GM19328 (cell line): ENCODE results near the gene GRID2IP.
"Not testable (repeated sequence)": the region's sequence is repeated elsewhere in the genome, so short reads cannot be mapped to it uniquely, and the experiment has no call there.

Experiments
- ATAC-seq: cut with Tn5 transposase; IDR thresholded peaks from one replicate; pipeline ENCODE4 v1.9.1; 2021; ENCODE audit warnings: mild to moderate bottlenecking, moderate library complexity; ENCODE audit not compliant: unreplicated experiment

The GRID2IP gene

DNA sequence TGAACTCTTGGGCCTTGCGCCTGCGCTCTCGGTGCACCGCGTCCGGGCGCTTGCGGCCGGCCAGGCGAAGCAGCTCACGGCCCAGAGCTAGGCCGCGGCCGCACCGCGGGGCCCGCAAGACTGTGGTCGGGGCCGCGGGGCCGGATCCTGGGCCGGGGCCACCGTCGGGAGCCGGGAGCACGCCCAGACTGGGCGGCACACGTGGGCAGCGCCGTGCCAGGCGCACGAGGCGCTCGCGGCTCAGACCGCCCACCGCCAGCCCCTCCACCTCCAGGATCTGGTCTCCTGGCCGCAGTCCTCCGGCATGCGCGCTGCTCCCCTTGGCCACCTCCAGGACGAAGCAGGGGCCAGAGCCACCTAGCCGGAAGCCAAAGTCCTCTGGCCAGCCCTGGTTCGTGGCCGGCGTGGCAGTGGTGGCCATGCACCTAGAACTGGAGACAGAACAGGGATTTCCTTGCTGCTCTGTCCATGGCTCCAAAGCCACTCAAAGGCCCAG, at the start of gene GRID2IP:
Gene GRID2IP, minus strand, starts transcription at position 446 of the 496 bp plus-strand sequence. Its CDS starts 25 bp downstream, at position 421.
- no peak for ATAC-seq

DNA sequence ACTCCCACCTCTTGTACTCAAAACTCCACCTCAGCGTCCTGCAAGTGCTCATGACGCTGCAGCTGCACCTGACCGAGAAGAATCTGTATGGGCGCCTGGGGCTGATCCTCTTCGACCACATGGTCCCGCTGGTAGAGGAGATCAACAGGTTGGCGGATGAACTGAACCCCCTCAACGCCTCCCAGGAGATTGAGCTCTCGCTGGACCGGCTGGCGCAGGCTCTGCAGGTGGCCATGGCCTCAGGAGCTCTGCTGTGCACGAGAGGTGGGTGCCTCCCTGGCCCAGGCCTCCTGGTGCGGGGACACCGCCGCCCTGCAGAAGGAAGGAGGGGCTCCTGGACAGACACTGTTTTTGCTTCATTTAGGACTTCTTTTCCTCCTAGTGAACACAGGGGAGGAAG, 48.8 kb upstream of the GRID2IP start:
- ATAC-seq, result no peak

DNA sequence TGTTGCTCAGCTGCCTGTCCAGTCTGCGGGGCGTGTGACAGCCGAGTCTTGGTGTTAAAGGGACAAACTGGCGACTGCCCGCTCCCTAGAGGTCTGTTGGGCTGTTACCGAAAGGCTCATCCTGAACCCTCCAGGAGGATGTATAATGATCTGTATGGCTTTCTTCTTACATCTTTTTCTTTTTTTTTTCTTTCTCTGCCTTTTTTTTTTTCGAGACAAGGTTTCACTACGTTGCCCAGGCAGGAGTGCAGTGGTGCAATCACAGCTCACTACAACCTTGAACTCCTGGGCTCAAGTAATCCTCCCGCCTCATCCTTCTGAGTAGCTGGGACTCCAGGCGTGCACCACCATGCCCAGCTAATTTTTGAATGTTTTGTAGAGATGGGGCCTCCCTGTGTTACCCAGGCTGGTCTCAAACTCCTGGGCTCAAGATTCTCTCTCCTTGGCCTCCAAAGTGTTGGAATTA, 39.4 kb upstream of the GRID2IP start:
- ATAC-seq, result peak; percentile 18

DNA sequence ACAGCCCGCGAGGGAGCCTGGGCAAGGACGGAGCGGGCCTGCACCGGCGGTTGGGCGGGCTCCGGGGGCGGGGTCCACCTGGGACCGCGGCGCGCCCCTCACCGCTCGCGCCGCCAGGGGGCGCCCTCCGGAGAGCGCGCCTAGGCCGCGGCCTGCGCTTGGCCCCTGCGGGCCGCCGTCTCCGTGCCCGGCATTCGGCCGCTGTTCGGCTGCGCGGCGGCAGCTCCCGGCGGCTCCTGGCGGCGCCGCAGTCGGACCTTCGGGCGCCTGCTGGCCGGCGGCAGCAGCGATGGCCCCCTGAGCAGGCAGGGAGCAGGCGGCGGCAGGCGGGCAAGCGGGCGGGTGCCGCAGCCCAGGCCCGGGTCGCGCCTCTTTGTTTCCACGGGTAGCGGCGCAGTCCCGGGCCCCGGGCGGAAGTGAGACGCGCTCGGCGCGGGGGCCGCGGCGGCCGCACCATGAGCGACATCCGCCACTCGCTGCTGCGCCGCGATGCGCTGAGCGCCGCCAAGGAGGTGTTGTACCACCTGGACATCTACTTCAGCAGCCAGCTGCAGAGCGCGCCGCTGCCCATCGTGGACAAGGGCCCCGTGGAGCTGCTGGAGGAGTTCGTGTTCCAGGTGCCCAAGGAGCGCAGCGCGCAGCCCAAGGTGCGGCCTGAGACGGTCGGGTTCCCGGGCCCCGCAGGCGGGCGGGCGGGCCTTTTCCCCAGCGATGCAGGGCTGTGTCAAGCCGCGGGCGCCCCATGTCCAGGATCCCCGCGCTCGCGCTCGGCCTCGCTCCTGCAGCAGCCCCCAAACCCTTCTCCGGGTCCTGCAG, 38.8 kb upstream of the GRID2IP start, which contains the start of gene INTS15:
Gene INTS15, plus strand, starts transcription at position 193 of the 816 bp plus-strand sequence. Its CDS starts 263 bp downstream, at position 456.
- ATAC-seq, result peak; percentile 88

DNA sequence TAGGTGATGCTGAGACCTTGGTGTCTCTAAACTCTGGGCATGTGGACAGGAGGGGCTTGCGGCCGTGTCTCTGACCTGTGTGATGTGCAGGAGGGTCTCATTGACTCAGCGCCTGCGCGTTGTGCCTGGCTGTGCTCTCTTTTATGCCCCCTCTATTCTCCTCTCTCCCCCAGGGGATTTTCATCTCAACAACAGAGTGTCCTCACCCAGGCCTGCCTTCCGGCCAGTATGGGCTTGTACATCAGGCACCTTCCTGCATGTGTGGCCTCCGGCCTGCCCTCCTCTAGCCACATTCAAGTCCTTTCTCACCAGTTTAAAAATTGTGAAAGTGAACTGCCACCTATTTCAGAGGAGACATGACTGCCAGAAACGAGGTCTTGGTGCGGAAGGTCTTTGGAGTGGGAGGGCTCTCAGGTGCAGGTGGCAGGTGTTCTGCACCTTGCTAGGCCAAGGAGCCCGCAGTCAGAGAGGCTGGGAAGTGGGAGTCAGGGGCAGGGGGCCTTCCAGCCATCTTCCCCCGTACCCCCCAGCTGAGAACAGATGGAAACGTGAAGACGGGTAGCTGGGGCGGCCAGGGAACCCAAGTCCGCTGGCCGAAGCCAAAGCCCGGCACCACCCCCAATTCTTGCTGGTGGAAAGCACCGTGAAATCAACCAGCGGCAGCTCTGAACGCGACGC, 38.0 kb upstream of the GRID2IP start:
- no peak for ATAC-seq

DNA sequence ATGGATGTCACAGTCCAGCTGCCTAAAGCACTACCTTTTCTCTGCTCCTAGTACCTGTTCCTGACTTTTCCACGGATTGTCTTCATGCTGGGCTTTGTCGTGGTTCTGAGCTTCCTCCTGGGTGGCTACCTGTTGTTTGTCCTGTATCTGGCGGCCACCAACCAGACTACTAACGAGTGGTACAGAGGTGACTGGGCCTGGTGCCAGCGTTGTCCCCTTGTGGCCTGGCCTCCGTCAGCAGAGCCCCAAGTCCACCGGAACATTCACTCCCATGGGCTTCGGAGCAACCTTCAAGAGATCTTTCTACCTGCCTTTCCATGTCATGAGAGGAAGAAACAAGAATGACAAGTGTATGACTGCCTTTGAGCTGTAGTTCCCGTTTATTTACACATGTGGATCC, 37.3 kb upstream of the GRID2IP start:
- no peak for ATAC-seq

DNA sequence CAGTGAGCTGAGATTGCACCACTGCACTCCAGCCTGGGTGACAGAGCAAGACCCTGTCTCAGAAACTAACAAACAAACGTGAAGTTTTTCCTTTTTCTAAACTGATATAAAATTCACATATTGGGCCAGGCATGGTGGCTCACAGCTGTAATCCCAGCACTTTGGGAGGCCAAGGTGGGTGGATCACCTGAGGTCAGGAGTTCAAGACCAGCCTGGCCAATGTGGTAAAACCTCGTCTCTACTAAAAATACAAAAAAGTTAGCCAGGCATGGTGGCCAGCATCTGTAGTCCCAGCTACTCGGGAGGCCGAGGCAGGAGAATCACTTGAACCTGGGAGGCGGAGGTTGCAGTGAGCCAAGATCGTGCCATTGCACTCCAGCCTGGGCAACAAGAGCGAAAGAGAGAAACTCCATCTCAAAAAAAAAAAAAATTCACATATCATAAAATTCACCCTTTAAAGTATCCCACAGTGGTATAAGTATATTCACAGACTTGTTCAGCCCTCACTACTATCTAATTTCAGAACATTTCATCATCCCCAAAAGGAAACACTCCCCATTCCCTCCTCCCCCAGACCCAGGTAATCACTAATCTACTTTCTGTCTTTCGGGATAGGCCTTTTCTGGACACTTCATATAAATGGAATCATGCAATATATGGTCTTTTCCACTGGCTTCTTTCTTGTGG, 34.6 kb upstream of the GRID2IP start:
- not testable (repeated sequence) for ATAC-seq

DNA sequence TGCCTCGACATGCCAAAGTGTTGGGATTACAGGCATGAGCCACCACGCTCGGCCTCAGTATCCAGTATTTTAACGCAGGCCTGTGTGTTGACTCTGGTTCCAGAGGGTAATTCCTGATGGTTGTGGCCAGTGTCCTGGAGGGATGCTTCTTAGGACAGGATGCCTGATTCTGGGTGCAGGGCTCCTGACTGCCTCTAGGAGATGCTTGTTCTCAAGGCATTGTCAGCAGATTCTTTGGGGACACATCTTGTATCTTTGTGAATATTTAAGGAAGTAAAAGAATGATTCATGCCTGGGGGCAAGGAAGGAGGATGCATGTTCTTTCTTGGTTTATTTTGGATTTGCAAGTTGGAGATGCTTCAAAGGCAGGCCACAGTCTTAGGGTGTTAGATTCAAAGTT, 28.2 kb upstream of the GRID2IP start:
- no peak for ATAC-seq

DNA sequence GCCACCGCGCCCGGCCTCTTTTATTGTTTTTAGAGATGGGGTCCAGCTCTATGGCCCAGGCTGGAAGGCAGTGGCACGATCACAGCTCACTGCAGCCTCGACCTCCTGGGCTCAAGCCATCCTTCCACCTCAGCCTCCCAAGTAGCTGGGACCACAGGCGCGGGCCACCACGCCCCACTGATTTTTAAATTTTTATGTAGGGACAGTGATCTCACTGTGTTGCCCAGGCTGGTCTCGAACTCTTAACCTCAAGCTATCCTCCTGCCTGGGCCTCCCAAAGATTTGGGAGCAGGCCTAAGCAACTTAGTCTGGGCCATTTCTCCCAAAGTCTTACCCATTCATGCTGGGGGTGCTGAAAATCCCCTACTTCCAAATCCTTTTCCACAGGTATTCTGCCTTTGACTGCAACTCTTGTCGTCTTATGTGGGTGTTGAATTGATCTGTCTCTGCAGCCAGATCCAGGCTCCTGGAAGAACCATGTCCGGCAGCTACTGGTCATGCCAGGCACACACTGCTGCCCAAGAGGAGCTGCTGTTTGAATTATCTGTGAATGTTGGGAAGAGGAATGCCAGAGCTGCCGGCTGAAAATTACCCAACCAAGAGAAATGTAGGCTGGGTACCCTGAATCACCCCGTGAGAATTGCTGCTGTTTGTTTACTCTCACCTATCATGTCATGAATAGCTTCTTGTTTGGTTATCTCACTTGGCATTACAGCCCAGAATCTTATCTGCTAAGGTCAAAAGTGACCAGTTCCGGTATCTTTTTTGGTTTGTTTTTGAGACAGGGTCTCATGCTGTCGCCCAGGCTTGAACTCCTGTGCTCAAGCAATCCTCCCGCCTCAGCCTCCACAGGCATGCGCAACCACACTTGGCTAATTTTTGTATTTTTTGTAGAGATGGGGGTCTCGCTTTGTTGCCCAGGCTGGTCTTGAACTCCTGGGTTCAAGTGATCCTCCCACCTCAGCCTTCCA, 27.1 kb upstream of the GRID2IP start:
- ATAC-seq, result no peak

DNA sequence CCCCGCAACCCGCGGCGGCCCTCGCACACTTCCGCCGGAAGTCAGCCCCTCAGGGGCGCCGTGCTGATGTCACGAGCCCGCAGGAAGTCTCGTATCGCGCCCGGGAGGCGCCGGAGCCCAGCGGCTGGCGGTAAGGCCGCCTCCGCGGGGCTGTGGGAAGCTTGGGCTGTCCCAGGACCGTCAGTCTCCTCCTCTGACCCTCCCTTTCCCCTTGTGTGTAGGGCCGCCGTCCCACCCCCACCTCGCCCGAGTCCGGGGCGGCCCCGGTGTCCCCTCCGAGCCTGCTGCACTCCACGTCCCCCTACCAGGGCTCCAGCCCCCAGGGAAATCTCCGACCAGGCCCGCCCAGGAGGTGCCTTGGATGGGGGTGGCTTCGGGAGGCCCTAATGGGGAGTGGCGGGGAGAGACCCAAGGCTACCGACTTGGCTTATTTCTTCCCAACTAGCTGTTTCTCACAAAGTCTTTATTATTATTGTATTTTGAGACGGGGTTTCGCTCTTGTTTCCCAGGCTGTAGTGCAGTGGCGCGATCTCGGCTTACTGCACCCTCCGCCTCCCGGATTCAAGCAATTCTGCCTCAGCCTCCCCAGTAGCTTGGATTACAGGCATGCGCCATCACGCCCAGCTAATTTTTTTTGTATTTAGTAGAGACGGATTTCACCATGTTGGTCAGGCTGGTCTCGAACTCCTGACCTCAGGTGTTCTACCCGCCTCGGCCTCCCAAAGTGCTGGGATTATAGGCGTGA, 26.3 kb upstream of the GRID2IP start, which contains the start of gene ZDHHC4:
Gene ZDHHC4, plus strand, starts transcription at position 86 of the 745 bp plus-strand sequence. CDS start 3,108 bp downstream, outside the sequence.
- peak; percentile 92 for ATAC-seq

DNA sequence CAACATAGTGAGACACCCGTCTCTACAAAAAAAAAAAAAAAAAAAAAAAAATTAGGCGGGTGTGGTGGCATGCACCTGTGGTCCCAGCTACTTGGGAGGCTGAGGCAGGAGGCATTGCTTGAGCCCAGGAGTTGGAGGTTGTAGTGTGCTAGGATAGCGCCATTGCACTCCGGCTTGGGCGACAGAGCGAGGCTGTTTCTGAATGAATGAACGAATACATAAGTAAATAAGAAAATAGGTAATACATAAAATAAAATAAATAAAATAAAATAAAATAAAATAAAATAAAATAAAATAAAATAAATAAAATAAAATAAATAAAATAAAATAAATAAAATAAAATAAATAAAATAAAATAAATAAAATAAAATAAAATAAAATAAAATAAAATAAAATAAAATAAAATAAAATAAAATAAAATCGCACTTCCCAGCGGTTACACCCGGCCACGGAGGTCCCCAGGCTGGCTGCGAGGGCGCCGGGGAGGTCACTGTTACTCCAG, 25.7 kb upstream of the GRID2IP start:
- not testable (repeated sequence) for ATAC-seq

DNA sequence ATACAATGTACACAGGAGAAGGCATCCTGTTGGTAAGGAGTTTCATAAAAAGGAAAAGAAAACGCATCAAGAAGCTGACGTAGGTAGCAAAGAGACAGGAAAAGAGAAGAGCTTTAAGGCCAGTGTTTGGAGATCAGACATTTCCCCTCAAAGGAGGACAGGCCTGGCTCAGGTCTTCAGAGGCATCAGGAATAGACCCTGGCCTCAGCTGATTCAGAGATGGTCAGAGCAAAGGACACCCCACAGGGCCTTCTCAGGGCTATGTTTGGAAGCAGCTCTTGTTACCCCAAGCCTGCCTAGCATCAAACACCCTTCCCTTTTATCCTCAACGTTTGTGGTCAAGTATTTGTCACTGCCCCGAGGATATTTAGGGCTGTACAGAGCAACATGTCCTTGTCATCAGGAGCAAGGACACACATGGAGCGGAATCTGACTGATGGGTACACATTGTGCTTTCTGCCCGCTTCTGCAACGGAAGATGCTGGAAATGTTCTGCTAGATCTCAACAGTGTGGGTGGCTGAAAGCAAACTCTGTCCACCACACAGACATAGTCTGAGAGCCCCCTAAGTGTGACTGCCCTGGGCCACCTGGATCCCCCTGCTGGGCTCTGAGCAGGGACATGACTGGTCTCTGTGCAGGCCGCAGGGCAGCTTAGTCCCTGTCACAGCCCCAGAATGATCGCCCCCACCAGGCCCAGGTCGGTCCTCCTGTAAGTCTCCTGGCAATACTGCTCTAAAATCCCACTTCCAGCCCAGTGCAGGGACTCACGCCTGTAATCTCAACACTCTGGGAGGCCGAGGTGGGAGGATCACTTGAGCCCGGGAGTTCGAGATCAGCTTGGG, 25.0 kb upstream of the GRID2IP start:
- no peak for ATAC-seq

DNA sequence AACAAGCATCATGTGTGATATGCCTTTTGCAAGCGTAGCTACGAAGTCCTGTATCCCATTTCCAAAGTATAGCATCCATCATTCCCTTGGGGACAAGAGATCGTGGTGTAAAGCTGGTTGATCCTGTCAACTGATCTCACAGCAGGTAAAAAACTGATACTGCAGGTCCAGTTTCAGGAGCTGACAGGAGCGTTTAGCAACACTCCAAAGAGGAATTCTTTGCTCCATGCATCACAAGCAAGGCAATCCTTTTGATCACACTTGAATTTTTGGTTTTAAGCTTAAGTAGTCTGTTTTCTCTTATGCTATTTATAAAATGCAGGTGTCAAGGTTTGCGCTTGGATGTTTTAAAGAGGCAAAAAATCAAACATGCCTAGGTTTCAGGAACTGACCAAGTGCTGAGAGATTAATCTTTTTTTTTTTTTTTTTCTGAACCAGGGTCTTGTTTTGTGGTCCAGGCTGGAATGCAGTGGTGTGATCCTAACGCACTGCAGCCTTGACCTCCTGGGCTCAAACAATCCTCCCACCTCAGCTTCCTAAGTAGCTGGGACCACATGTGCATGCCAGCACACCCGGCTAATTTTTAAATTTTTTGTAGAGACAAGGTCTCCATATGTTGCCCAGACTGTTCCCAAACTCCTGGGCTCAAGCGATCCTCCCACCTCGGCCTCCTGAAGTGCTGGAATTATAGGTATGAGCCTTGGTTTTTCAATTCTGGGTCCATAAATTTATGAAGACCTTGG, 24.2 kb upstream of the GRID2IP start:
- ATAC-seq, result no peak

DNA sequence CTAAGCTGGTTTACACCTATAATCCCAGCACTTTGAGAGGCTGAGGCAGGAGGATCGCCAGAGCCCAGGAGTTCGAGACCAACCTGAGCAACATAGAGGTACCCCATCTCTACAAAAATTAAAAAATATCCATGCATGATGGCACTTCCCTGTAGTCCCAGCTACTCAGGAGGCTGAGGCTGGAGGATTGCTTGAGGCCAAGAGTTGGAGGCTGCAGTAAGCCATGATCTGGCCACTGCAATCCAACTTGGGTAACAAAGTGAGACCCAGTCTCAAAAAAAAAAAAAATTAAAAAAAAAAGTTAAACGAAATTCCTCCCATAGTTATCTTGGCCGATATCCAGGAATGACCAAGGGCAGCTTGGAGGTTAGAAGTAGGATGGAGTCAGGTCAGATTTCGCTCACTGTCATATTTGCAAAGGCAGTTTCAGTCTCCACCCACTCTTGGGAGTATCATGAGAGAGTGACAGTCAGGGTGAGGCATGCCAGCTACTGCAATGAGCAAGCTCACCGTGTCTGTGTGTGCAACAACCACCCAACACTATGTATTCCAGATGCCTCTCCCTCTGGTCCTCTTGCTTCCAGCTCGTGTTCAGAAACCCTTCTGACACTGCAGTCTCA, 20.0 kb upstream of the GRID2IP start:
- ATAC-seq, result no peak

DNA sequence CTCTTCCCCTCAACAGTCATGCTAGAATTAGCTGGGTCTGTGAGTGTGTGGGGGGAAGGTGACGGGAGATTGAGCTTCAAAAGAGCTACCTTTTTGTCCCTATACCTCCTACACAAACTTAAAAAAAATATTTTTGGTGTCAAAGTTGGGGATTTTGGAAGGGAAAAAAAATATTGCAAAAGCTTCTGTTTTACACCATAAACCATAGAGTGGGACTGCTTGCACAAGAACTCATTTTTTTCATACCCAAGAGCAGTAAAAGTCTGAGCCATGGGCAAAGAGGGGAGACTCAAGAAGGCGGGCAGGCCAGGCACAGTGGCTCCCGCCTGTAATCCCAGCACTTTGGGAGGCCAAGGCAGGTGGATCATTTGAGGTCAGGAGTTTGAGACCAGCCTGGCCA, 16.6 kb upstream of the GRID2IP start:
- no peak for ATAC-seq

DNA sequence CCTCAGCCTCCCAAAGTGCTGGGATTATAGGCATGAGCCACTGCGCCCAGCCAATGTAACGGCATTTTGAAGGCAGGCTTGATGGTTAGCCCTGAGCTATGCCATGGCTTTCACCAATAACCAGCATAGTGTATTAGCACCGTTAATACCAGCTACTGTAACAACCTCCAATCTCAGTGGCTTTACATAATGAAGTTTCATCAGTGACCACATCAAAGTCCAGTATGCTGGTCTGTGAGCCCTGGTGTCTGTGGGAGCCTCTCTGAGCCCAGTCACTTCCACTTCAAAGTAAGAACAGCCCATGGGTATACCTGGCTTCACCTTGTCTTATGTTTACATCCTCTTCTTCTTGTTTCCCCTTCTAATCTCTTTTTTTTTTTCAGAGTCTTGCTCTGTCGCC, 14.4 kb upstream of the GRID2IP start:
- ATAC-seq, result no peak
